ENCODE results near the gene CNNM2.

CNNM2 gene

DNA sequence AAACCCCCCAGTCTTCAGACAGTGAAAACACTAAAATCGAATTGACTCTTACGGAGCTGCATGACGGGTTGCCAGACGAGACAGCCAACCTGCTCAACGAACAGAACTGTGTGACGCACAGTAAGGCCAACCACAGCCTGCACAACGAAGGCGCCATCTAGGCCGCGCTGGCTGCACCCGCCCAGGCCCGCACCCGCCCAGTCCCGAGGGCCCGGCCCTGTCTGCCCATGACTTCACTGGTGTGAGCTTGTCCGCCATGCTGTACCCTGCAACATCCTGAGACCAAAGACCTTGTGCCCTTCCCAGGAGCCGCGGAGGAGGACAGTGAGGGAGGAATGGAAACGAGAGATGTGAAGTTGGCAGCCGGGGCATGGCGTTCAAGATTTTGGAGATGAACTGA lies 158.9 kb downstream of the CNNM2 start:
- DNase-seq (ENCODE audit: low spot score) = no peak

GRCh38 chr10:103077491-103078308 lies 159.6 kb downstream of the CNNM2 start:
- no peak for DNase-seq (ENCODE audit: low spot score)

DNA sequence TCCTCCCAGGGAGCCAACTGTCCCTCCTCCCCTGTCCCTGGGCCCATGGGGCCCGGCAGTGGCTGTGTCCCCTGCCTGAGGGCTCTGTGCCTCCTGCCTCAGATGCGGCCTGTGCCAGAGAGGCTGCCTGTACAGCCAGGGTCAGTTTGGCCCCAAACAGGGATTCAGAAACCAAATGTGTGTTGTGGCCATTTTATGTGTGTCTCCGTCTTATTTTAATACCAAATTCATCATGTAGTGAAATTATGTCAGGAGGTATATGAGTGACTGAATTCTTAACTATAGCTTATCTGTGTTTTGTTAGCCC lies 160.2 kb downstream of the CNNM2 start:
- no peak for DNase-seq (ENCODE audit: low spot score)

- DNase-seq (ENCODE audit: low spot score) = no peak
Measured at GRCh38 chr10:103078676-103079075, 160.6 kb downstream of the CNNM2 start.

GRCh38 chr10:103079100-103079499 lies 161.0 kb downstream of the CNNM2 start:
- no peak for DNase-seq (ENCODE audit: low spot score)

DNA sequence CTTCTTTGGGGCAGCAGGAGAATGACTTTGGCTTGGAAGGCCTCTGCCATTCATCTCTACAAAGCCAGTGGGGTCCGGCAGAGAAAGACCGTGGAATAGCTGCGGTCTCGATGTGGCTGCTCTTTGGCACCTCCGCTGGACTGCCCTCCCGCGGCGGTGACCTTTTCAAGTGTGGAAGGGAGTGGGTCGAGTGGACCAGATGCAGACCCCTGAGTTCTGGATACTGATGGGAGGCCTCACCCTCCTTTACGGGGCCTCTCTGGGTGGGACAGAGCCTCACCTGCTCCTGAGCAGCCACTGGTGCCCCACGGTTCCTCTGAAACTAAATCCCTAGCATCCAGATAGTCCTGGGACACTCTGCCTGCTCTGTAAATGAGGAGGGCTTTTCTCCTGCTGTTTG lies 161.9 kb downstream of the CNNM2 start:
- no peak for DNase-seq (ENCODE audit: low spot score)

GRCh38 chr10:103080891-103081581 lies 162.9 kb downstream of the CNNM2 start:
- DNase-seq (ENCODE audit: low spot score) = no peak

GRCh38 chr10:103082683-103083082 lies 164.6 kb downstream of the CNNM2 start:
- no peak for DNase-seq (ENCODE audit: low spot score)

DNA sequence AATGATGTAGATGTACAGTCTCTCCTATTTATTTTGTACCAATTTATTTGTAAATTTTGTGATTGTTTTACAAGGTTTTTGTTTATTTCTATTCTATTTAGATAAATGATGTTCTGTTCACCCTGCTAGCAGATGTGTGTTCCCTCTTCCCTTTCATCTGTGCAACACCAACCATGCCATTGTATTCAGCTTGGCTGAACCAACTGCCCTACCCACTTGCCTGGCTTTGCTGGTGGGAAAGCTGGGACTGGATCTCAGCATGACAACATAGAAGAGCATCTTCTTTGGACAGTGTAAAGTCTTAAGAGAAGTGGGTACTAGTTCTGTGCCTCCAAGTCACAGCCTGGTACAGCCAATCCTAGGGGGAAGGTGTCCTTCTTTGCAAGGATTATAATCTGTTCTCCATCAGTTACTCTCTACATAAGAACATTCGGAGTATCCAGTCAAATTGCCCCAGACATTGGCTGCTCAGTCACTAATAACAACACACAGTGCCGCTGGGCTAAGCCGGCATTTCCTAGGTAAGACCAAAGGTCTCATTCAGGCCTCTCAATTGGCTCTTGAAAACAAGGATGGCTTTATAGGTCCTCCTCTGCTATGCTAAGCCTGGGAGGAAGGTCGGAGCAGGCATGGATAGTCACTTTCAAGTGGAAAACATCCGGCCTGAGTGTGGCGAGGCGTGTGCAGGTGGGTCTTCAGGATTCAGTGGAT lies 165.3 kb downstream of the CNNM2 start:
- DNase-seq (ENCODE audit: low spot score) = no peak

DNA sequence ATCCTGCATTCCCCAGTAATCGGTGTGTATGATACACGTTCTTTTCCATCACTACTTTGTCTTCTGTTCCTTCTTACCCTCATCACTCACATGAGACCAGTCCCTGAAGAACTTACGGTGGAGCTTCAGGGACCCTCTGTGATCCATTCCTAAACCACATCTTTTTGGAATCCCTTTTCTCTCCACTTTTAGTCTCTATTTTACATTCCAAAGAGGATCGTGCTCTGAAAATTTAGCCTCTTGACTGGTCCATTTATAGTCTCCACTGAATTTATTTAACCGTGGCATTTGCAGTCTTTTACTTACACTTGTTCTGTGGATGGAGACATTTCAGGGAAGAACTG lies 165.9 kb downstream of the CNNM2 start:
- no peak for DNase-seq (ENCODE audit: low spot score)

GRCh38 chr10:103086261-103086660 lies 168.2 kb downstream of the CNNM2 start:
- DNase-seq (ENCODE audit: low spot score) = no peak

DNA sequence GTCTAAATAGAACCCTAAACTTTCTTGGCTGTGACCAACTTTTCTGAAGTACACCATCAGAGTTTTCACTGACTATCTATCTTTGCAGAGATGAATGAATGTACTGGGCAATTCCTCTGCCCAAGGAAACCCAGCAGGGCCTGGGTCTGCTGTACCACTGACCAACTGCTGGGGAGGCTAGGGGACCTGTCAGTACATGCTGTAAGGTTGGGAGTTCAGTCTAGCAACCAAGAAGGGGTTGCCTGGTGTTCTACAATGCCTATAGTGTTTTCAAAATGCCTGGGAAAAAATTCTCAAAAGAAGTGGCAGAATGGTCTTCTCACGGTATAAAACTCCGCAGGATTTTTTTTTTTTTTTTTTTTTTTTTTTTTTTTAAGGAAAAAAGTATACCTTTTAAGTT lies 168.7 kb downstream of the CNNM2 start:
- DNase-seq (ENCODE audit: low spot score) = no peak

DNA sequence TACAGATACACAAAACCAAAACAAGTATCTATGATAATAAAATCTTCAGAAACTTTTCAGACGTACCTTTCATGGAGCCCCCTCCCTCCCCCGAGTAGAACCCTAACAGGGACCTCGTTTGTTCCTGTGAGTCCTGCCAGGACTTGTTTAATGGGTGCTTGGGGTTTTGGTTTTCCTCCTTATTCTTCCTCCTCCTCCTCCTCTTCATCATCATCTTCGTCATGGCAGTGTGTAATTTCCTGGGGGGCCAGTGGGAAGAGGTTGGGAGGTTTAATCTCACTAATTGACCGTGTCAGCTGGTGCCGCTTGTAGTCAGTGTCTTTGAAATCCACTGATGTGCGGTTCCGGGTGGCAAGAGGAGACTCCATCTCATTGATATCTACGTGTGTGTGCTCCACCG lies 171.4 kb downstream of the CNNM2 start:
- no peak for DNase-seq (ENCODE audit: low spot score)

GRCh38 chr10:103090911-103091310 lies 172.8 kb downstream of the CNNM2 start:
- no peak for DNase-seq (ENCODE audit: low spot score)

GRCh38 chr10:103095005-103095404 lies 176.9 kb downstream of the CNNM2 start:
- no peak for DNase-seq (ENCODE audit: low spot score)

DNA sequence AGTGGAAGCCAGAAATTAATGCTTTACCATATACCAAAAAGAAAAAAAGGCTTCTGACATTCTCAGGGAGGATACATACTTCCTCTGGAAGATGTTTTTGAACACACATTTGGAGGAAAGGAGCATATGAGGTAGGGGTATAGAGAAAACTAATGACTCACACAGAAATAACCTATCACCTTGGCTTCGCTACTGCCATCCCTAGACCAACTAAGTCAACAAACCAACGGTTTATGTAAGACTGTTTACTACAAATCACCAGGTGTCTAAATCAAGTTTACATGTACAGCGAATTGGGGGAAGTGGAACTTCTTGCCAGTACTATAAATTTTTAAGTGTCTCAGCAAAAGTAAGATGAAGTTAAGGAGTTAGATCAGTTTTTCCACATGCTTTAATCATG lies 178.0 kb downstream of the CNNM2 start:
- no peak for DNase-seq (ENCODE audit: low spot score)

- no peak for DNase-seq (ENCODE audit: low spot score)
Measured at GRCh38 chr10:103098240-103098639, 180.1 kb downstream of the CNNM2 start.

DNA sequence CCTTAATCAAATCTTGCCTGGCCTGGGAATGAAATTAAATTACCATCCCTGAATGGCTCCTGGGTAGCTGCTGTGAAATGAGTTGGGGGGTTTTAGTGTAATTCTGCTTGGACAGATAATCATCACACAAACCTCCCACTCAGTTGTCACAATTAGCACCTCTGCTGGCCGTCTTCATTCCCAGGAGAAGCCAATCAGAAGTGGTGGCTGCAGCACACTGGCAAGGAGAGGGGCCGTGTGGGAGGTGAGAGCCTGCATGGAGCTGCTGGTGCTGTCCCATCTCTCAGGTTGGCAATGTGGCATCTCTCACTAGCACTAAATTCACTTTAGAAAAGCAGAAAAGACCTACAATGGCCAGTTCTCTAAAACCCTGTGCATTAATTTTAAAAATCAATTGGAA lies 182.5 kb downstream of the CNNM2 start:
- DNase-seq (ENCODE audit: low spot score) = no peak

- no peak for DNase-seq (ENCODE audit: low spot score)
Measured at GRCh38 chr10:103102195-103102594, 184.1 kb downstream of the CNNM2 start.

- DNase-seq (ENCODE audit: low spot score) = no peak
Measured at GRCh38 chr10:103103989-103104388, 185.9 kb downstream of the CNNM2 start.

DNA sequence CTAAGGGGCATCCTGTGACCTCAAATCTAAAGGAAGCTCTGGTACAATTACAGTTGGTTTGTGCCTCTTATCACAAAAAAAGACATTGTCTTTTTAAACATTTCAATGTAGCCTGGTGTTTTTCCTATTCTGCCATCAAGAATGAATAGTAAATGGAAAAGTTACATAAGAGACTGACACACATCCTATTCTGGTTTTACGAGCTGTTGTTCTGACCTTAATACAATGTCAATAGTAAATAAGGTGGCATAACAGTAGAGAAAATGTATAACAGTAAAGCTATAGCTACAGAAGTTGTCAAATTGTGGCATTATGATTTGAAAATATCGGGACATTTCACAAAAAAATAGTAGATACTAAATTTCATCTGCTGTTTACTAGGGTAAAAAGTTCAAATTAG lies 186.6 kb downstream of the CNNM2 start:
- no peak for DNase-seq (ENCODE audit: low spot score)

- no peak for DNase-seq (ENCODE audit: low spot score)
Measured at GRCh38 chr10:103105462-103105861, 187.4 kb downstream of the CNNM2 start.

GRCh38 chr10:103106539-103106938 lies 188.4 kb downstream of the CNNM2 start:
- DNase-seq (ENCODE audit: low spot score) = no peak
